ENCODE measurements around the gene BATF3.

- TF ChIP-seq ELK1 (IDR thresholded peaks at IDR 0.05; ENCODE audit: low read depth, low read length), result no peak
- no peak for TF ChIP-seq CTCF (IDR thresholded peaks at IDR 0.05)
- TF ChIP-seq POLR2AphosphoS2 (conservative IDR thresholded peaks at IDR 0.05; ENCODE audit: low read length), result no peak
- no peak for TF ChIP-seq ZSCAN20 (CRISPR knock-in tag; IDR thresholded peaks at IDR 0.05)
Measured at GRCh38 chr1:212698467-212699103, 1.1 kb downstream of the BATF3 start.
